Ovary (tissue), 9 donors: ENCODE results near the gene PHACTR3. TPM values are rescaled to one million over a fixed set of nuclear protein-coding genes. Genes with fewer than 3 reads are reported as not detected.

Source experiments
- DNase-seq, 5 donors: peaks; one replicate each; pipeline ENCODE4 v3.0.0-alpha.2; 2019 to 2020
- H3K27ac ChIP-seq, 2 donors: fragments of 200-600 bp; one replicate each; pipeline versions ENCODE4 v1.5.1 to v1.8.0; 2019 to 2022
- H3K27me3 ChIP-seq: fragments of 200-600 bp; one replicate; pipeline ENCODE4 v1.8.0; 2022
- H3K36me3 ChIP-seq: fragments of 200-600 bp; sonication (generic); one replicate; pipeline ENCODE4 v1.5.1; 2019
- H3K4me1 ChIP-seq: one replicate; pipeline ENCODE4 v1.8.1; 2013; ENCODE audit warnings: mild to moderate bottlenecking, moderate library complexity; ENCODE audit not compliant: insufficient read depth
- H3K4me3 ChIP-seq: fragments of 200-600 bp; sonication (generic); one replicate; pipeline ENCODE4 v1.5.1; 2017
- H3K9me3 ChIP-seq, 2 donors: fragments of 200-600 bp in 1 of 2; sonication (generic) in 1 of 2; one replicate each; pipeline versions ENCODE4 v1.5.1 to v1.8.1; 2013 to 2019; ENCODE audit warnings: mild to moderate bottlenecking in 1 of 2, moderate library complexity in 1 of 2
- EP300 ChIP-seq: sonication (generic); formaldehyde crosslinking; IDR thresholded peaks from one replicate; pipeline ENCODE4 v1.6.1; 2017; ENCODE audit warnings: antibody characterized with exemption
- POLR2A ChIP-seq: fragments of 450-650 bp; IDR thresholded peaks from one replicate; pipeline ENCODE4 v1.6.1; 2017; ENCODE audit warnings: antibody characterized with exemption, mild to moderate bottlenecking, moderate library complexity
- whole genome bisulfite sequencing, 3 donors: extraction: QIAGEN DNeasy Blood & Tissue Kit in 1 of 3; methylation state at CpG; one replicate each; pipeline versions ENCODE4 v1.1.5 to v1.1.7; 2013 to 2017; 5-methylcytosine and 5-hydroxymethylcytosine counted together
- intact Hi-C, 4 donors: fragments of 100-400 bp; cut with DNase I; formaldehyde crosslinking; loops; one replicate each; pipeline versions ENCODE4 v1.11.0 to v1.15.1; 2022 to 2023
- polyA plus RNA-seq, 2 donors: library from polyadenylated mRNA; stranded (reverse); fragments of 200-250 nt in 1 of 2; fragments of 350-450 nt in 1 of 2; fragmentation: Illumina TruSeq in 1 of 2; extraction: RNeasy Lipid Tissue Mini Kit (QIAGEN cat#74804) in 1 of 2; gene quantifications; one replicate each; pipeline ENCODE4 v1.2.3, GENCODE V29; 2013 to 2014
- total RNA-seq, 7 donors: library from RNA; depleted of rRNA in 2 of 7; stranded (reverse); fragments of >200 nt in 2 of 7; fragmentation: NEBNext Ultra II Directional in 3 of 7; extraction: Animal tissue kit (Norgen Biotek cat#: 25700) in 3 of 7; gene quantifications; one replicate each; pipeline versions ENCODE4 v1.1.0 to v1.2.4, GENCODE V29; 2016 to 2023
- TF ChIP-seq, protein P1 (sequence below), 3 donors: fragments of 450-650 bp in 2 of 3; fragments of 200-600 bp in 1 of 3; IDR thresholded peaks; one replicate each; pipeline versions ENCODE4 v1.5.1 to v1.8.0; 2016 to 2022; ENCODE audit warnings: antibody characterized with exemption in 3 of 3, mild to moderate bottlenecking in 1 of 3
- donor health status: DM: no; HTN: no; CAD: no; lungs with moderate emphysema.
- donor health status: DM: no; HTN: no; CAD: no.
- donor health status: Bipolar disorder and iron deficiency.
- donor health status: DM: yes; HTN: yes; CAD: no.
- donor health status: DM: no; HTN: no; CAD: no.
- donor health status: DM: yes; HTN: yes; CAD: no.

The PHACTR3 gene
- total and polyA plus RNA-seq, 9 donors: 5.7 to 19.0 (median 9.1) TPM

DNA sequence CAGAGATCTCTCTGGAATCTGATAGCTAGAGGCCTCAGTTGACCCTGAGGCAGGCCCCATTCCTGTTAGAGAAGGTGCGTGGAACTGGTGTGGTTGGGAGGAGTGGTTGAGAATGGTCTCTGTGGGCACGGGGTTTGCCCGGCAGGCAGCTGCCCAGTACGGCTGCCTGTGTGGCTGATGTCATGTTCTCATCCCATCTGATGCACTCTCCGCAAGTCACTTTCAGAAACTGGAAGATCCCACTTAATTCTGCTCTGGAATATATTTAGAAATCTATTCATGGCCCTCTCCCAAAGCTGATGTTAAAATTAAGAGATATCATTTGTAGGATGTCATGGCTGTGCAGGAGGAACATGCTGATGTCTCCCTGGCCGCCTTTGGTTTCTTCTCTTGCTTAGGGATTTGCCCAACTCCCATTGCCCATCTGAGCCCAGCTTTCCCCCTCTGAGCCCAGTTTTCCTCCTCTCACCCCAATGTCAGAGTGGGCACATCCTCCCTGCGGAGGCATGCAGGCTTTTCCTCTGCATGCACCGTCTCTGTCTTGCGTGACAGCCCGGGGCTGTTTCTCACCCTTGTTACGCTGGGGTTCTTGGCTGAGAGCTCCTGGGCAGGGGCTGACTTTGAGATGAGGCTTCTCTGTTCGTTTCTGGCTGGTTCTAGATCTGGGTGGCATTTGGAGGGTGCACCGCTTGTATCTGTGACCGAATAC is 21.0 kb downstream of the PHACTR3 start:
- no peak overlapping the region for H3K4me3 ChIP-seq
- 90 to 94% (median 91%) methylated on average over 14 of the region's 14 CpGs for WGBS, 3 donors

DNA sequence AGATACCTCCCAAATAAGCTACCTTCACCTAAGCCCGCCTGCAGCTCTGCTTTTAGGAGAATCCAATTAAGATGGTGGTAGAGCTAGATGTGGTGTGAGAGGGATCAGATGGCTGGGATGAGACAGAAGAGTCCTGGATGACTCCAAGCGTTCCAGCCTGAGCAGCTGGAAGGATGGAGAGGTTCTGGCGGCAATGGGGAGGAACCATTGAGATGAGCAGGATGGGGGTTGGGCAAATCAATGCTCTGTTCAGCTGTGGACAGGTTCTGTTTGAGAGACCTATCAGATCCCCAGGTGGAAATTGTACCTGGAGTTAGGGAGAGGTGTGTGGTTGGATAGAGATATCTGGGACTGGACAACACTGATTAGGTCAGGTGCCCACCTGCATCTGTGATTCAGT is 23.0 kb downstream of the PHACTR3 start:
- H3K4me3 ChIP-seq: no peak overlapping the region
- no peaks in the 10 kb centered on the region for H3K36me3 ChIP-seq
- no peak for TF ChIP-seq POLR2A
- TF ChIP-seq, protein P1, sequence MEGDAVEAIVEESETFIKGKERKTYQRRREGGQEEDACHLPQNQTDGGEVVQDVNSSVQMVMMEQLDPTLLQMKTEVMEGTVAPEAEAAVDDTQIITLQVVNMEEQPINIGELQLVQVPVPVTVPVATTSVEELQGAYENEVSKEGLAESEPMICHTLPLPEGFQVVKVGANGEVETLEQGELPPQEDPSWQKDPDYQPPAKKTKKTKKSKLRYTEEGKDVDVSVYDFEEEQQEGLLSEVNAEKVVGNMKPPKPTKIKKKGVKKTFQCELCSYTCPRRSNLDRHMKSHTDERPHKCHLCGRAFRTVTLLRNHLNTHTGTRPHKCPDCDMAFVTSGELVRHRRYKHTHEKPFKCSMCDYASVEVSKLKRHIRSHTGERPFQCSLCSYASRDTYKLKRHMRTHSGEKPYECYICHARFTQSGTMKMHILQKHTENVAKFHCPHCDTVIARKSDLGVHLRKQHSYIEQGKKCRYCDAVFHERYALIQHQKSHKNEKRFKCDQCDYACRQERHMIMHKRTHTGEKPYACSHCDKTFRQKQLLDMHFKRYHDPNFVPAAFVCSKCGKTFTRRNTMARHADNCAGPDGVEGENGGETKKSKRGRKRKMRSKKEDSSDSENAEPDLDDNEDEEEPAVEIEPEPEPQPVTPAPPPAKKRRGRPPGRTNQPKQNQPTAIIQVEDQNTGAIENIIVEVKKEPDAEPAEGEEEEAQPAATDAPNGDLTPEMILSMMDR (IDR thresholded peaks at IDR 0.05): no peak
- TF ChIP-seq EP300: no peak
- WGBS, 3 donors: 88 to 98% (median 90%) methylated on average over 3 of the region's 3 CpGs
- H3K27me3 ChIP-seq: no peaks in the 10 kb centered on the region
- no peak for DNase-seq
- H3K4me1 ChIP-seq: no peaks in the 10 kb centered on the region
- intact Hi-C loops: no loop called here
- no peak overlapping the region for H3K27ac ChIP-seq
- no peaks in the 10 kb centered on the region for H3K9me3 ChIP-seq

More for the DNA sequence above, 21.0 kb downstream of the PHACTR3 start:
- no peak for DNase-seq
- Histone ChIP-seq H3K27ac (no peak overlapping the region), H3K36me3 (no peaks in the 10 kb centered on the region), H3K9me3 (no peaks in the 10 kb centered on the region), H3K4me1 (peaks cover 4% of the 10 kb centered on the region), H3K27me3 (no peaks in the 10 kb centered on the region)
- no peak for TF ChIP-seq POLR2A
- TF ChIP-seq, protein P1 (IDR thresholded peaks at IDR 0.05): no peak
- no peak for TF ChIP-seq EP300
- intact Hi-C loops: no loop called here

DNA sequence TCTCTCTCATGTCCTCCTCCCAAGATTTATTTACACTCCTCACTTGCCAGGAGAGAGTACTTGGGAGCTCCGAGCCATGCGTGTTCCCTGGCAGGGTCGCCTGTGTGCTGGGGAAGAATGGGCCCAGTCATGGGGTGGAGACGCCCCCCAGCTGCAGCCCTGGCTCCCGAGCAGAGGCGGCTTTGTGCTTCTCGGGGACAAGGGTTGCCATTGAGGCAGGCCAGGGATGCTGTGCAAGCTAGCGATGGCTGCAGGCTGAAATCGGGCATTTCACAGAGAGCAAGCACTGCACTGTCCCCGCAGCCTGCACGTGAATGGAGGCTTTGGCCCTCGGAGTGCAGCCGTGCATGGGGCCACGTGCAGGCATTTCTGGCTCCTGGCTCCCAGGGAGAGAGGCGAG is 23.8 kb downstream of the PHACTR3 start:
- H3K27ac ChIP-seq: no peak overlapping the region
- no peak for DNase-seq
- TF ChIP-seq, protein P1 (IDR thresholded peaks at IDR 0.05): no peak
- TF ChIP-seq EP300 (no peak), POLR2A (no peak)
- no peaks in the 10 kb centered on the region for H3K4me1 ChIP-seq
- 77 to 83% (median 80%) methylated on average over 15 of the region's 15 CpGs for WGBS, 3 donors
- H3K9me3 ChIP-seq: no peaks in the 10 kb centered on the region
- no peaks in the 10 kb centered on the region for H3K27me3 ChIP-seq
- H3K4me3 ChIP-seq: no peak overlapping the region
- H3K36me3 ChIP-seq: no peaks in the 10 kb centered on the region
- intact Hi-C loops: no loop called here

DNA sequence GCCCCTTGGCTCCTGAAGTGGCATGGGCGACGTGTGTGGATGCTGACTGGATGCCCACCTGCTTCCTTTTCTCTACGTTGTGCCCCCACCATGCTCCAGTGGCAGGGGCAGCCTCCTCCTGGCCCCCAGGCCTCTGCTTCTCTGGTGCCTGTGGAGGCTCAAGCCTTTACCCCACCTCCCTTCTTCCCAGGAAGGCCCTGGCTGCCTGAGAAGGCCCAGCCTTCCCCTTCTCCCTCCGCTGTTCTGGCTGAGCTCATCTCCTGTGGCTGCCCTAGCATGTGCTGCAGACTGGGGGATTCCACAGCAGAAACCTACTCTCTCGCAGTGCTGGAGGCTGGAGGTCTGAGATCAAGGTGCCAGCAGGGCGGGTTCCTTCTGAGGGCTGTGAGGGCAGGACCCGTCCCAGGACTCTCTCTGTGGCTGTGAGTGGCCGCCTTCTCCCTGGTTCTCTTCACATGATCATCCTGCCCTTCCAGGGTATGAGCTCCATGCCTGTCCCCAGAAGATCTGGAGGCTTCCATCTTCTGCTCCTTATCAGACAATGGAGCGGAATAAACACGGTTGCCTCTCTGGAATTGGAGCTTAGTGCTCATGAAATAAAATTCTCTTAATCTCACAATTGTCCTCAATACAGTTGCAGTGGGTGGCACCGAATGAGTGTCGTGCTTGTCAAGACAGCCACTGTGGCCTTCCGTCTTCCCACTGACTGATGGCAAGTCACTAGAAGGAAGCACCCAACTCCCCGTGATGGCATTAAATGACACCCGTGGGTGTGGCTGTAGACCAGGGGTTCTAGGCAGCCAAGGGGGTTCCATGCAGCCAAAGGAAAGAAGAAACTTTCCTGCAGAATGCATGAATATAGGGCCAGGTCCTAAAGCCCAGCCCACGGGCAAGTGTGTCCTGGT is 25.1 kb downstream of the PHACTR3 start:
- 93 to 95% (median 93%) methylated on average over 15 to 16 of the region's 16 CpGs for WGBS, 3 donors
- intact Hi-C loops: no loop called here
- Histone ChIP-seq H3K4me3 (no peak overlapping the region), H3K36me3 (no peaks in the 10 kb centered on the region), H3K27me3 (no peaks in the 10 kb centered on the region), H3K4me1 (peaks cover 3% of the 10 kb centered on the region), H3K27ac (no peak overlapping the region), H3K9me3 (no peaks in the 10 kb centered on the region)
- TF ChIP-seq POLR2A: no peak
- no peak for DNase-seq

DNA sequence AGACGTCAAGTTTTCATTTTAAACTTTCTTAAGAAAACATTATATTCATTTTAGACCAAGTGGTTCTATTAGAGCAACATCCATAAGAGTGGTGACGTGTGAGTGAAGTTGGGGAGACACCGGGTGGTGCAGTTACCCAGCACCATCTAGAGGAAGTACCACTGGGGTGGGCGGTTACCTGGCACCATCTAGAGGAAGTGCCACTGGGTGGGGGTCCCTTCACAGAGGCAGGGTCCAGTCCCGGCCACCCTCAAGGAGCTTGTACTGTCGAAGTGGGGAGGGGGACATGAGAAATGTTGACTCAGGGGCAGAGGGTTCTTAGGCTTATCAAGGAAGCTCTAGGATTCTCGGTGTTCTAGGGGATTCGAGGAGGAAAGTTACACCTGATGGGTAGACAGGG is 26.2 kb downstream of the PHACTR3 start:
- DNase-seq: no peak
- no peaks in the 10 kb centered on the region for H3K36me3 ChIP-seq
- intact Hi-C loops: no loop called here
- peaks cover 3% of the 10 kb centered on the region for H3K4me1 ChIP-seq
- 66 to 81% (median 67%) methylated on average over 8 of the region's 8 CpGs for WGBS, 3 donors
- TF ChIP-seq, protein P1 (IDR thresholded peaks at IDR 0.05): no peak
- TF ChIP-seq POLR2A (no peak), EP300 (no peak)
- no peak overlapping the region for H3K27ac ChIP-seq
- no peaks in the 10 kb centered on the region for H3K9me3 ChIP-seq
- H3K27me3 ChIP-seq: no peaks in the 10 kb centered on the region
- no peak overlapping the region for H3K4me3 ChIP-seq
